ENCODE data around the gene CYFIP1.
A peak's percentile ranks its signal among the peaks of the same experiment; 100 is the strongest.

The CYFIP1 gene

GRCh38 chr15:22954326-22954725 is 25.8 kb downstream of the CYFIP1 start:
- Mint-ChIP-seq H3K36me3 (ENCODE audit: low read depth) (no peaks in the 10 kb centered on the region), H3K4me1 (peaks cover 42% of the 10 kb centered on the region), H3K27me3 (ENCODE audit: low read depth) (no peaks in the 10 kb centered on the region), H3K9me3 (no peaks in the 10 kb centered on the region), H3K4me3 (no peak overlapping the region), H3K27ac (peak overlapping the region in 2 of 3 experiments; percentile 44 to 60)
- no peak for TF ChIP-seq CTCF (IDR thresholded peaks at IDR 0.05; ENCODE audit: unreplicated experiment in 3 of 3)

- Mint-ChIP-seq H3K9me3 (no peaks in the 10 kb centered on the region), H3K36me3 (ENCODE audit: low read depth) (no peaks in the 10 kb centered on the region), H3K27ac (peak overlapping the region; percentile 74 to 90 (median 86)), H3K27me3 (ENCODE audit: low read depth) (no peaks in the 10 kb centered on the region), H3K4me1 (peaks cover 55% of the 10 kb centered on the region), H3K4me3 (peak overlapping the region; percentile 28 to 56 (median 47))
- TF ChIP-seq CTCF (IDR thresholded peaks at IDR 0.05; ENCODE audit: unreplicated experiment in 3 of 3) = no peak
Observed at GRCh38 chr15:22952796-22953579, 27.2 kb downstream of the CYFIP1 start.

- H3K4me3 Mint-ChIP-seq = no peak overlapping the region
- no peaks in the 10 kb centered on the region for H3K9me3 Mint-ChIP-seq
- H3K27ac Mint-ChIP-seq = peak overlapping the region; percentile 54 to 90 (median 72)
- H3K27me3 Mint-ChIP-seq (ENCODE audit: low read depth) = no peaks in the 10 kb centered on the region
- H3K4me1 Mint-ChIP-seq = peaks cover 48% of the 10 kb centered on the region
- no peak for TF ChIP-seq CTCF (IDR thresholded peaks at IDR 0.05; ENCODE audit: unreplicated experiment in 3 of 3)
- no peaks in the 10 kb centered on the region for H3K36me3 Mint-ChIP-seq (ENCODE audit: low read depth)
Observed at GRCh38 chr15:22951381-22952280, 28.5 kb downstream of the CYFIP1 start.

- Mint-ChIP-seq H3K4me3 (no peak overlapping the region), H3K27me3 (ENCODE audit: low read depth) (no peaks in the 10 kb centered on the region)
Observed at GRCh38 chr15:22951031-22951380, 29.2 kb downstream of the CYFIP1 start.

GRCh38 chr15:22950256-22950990 is 29.7 kb downstream of the CYFIP1 start:
- Mint-ChIP-seq H3K4me3 (peak overlapping the region in 1 of 3 experiments; percentile 13), H3K27ac (peak overlapping the region; percentile 27 to 78 (median 44)), H3K9me3 (no peaks in the 10 kb centered on the region), H3K36me3 (ENCODE audit: low read depth) (no peaks in the 10 kb centered on the region), H3K27me3 (ENCODE audit: low read depth) (no peaks in the 10 kb centered on the region), H3K4me1 (peaks cover 40% of the 10 kb centered on the region)
- TF ChIP-seq CTCF (IDR thresholded peaks at IDR 0.05; ENCODE audit: unreplicated experiment in 3 of 3) = no peak

More at GRCh38 chr15:22951031-22951380, 29.2 kb downstream of the CYFIP1 start:
- Mint-ChIP-seq H3K9me3 (no peaks in the 10 kb centered on the region), H3K36me3 (ENCODE audit: low read depth) (no peaks in the 10 kb centered on the region), H3K4me1 (peaks cover 42% of the 10 kb centered on the region), H3K27ac (peak overlapping the region in 1 of 3 experiments; percentile 44)
- no peak for TF ChIP-seq CTCF (IDR thresholded peaks at IDR 0.05; ENCODE audit: unreplicated experiment in 3 of 3)

All from nephron (organoid).